ENCODE measurements around the gene PAGE2. TPM values are rescaled to one million over a fixed set of nuclear protein-coding genes. Genes with fewer than 3 reads are reported as not detected.

PAGE2 gene
- total RNA-seq, 1 donor from 2014 or later, result not detected

Other genes with a start within 250 kb of the PAGE2 start
- gene TRO, start 168.2 kb upstream of the PAGE2 start, total RNA-seq, result 61.0 TPM
- gene PFKFB1, start 94.8 kb upstream of the PAGE2 start, total RNA-seq, result 0.25 TPM
- 1.7 TPM for gene APEX2, start 88.7 kb upstream of the PAGE2 start, total RNA-seq
- gene ALAS2, start 58.0 kb upstream of the PAGE2 start, total RNA-seq, result 9.8 TPM
- gene PAGE2B, start 14.0 kb upstream of the PAGE2 start, total RNA-seq, result not detected
- not detected for gene PAGE5, start 131.3 kb downstream of the PAGE2 start, total RNA-seq
- not detected for gene PAGE3, start 175.9 kb downstream of the PAGE2 start, total RNA-seq

Data from temporal lobe (tissue), 1 donor.